ENCODE results near the gene APCDD1L.

- TF ChIP-seq CTCF (IDR thresholded peaks at IDR 0.05) (no peak), EP300 (IDR thresholded peaks at IDR 0.05) (no peak), POLR2A (IDR thresholded peaks at IDR 0.05) (no peak)
These were observed 27.4 kb upstream of the APCDD1L start for GRCh38 chr20:58542411-58543095.
